K562 (cell line): ENCODE results near the gene FRRS1L.

Experiments
- CTCF ChIP-seq, 3 experiments: IDR thresholded peaks in 2 of 3; conservative IDR thresholded peaks in 1 of 3; 2 replicates each; pipeline ENCODE4 v1.5.1; 2011 to 2012; ENCODE audit warnings: low read length in 3 of 3, mild to moderate bottlenecking in 3 of 3, control low read depth in 2 of 3, improper control_type of control experiment in 1 of 3, inconsistent platforms in 1 of 3, low read depth in 1 of 3, mixed read lengths in 1 of 3, moderate library complexity in 1 of 3; ENCODE audit not compliant: insufficient read depth in 2 of 3
- ETV5 ChIP-seq: sonication (generic); formaldehyde crosslinking; IDR thresholded peaks from 2 replicates; pipeline ENCODE4 v1.4.0; 2020; ENCODE audit warnings: low read depth, mild to moderate bottlenecking, missing genetic modification reagents
- FOS ChIP-seq: IDR thresholded peaks from 3 replicates; pipeline ENCODE4 v1.6.1; 2011; ENCODE audit not compliant: insufficient read length; ENCODE audit errors: extremely low read depth
- RUNX1 ChIP-seq: sonication (generic); IDR thresholded peaks from 2 replicates; pipeline ENCODE4 v1.6.1; 2016; ENCODE audit warnings: antibody characterized with exemption, low read depth

GRCh38 chr9:109206670-109207069 lies 39.6 kb upstream of the FRRS1L start:
- TF ChIP-seq RUNX1, result no peak
- peak; percentile 38 to 43 (median 39); a peak in 4 of 6 replicates for TF ChIP-seq CTCF (IDR thresholded peaks at IDR 0.05 in 2 of 3, conservative IDR thresholded peaks at IDR 0.05 in 1 of 3; ENCODE audit: insufficient read depth in 2 of 3, low read depth in 1 of 3, low read length in 3 of 3)
- no peak for TF ChIP-seq FOS
- TF ChIP-seq ETV5, result no peak
